ENCODE data around the gene GLG1. TPM values are rescaled to one million over a fixed set of nuclear protein-coding genes. Genes with fewer than 3 reads are reported as not detected.
A peak's percentile ranks its signal among the peaks of the same experiment; 100 is the strongest.

GLG1 gene
- total RNA-seq, 1 experiment from 2014 or later = 237 TPM

DNA sequence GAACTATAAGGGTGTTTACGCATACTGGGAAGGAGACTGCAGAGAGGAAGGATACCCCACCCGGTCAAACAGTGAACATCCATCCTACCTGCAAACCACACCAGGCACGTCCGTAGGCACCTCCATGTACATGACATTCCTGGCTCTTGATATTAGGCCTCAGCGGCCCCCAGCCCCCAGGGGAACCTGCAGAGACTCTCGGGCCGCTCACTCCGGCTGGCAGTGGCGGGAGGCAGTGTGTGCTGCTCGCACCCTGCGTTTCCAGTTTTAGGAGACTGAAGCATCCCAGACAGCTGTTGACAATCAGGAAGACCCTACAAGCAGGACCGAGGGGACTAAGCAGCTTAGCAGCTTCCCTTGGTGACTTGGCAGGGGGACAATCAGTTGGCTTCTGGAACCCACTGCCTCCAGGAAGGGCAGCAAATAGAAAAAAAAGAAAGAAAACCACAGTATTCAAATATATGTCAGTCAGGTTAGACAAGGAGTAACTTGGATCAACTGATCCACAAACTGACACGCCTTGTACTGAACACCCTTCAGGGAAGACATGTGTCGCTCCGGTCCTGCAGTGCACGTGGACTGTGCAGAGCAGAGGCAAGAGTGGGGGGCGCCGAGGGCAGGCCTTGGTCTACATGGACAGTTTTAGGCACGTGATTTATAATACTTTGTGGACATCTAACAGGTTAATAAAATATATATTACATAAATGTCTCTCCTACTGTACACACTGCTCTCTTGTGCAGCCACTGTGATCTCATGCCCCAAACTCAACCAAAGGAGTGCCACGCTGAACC, 155.8 kb downstream of the GLG1 start:
- DNase-seq (ENCODE audit: low read depth, low spot score) (no peak), ATAC-seq (no peak)
- Histone ChIP-seq H3K4me3 (replicated peaks in 1 of 2; ENCODE audit: low read depth in 1 of 2, low read length in 2 of 2) (no peak overlapping the region), H3K4me1 (ENCODE audit: control insufficient read depth in 1 of 2, insufficient read depth in 2 of 2, low read length in 2 of 2) (peaks cover 35 to 60% of the 10 kb centered on the region in 2 experiments), H3K9ac (ENCODE audit: low read length) (no peak overlapping the region), H3K79me2 (ENCODE audit: insufficient read depth, low read length) (0 out of 2 replicates have a peak, but pooled peaks cover 5% of the 10 kb centered on the region), H3K27me3 (ENCODE audit: insufficient read depth, low read length) (no peaks in the 10 kb centered on the region), H3K27ac (ENCODE audit: low read depth, low read length) (peak overlapping the region; percentile 74), H3K4me2 (ENCODE audit: low read length) (peak overlapping the region; percentile 63; the same call in 1 of the 2 replicates), H2AFZ (ENCODE audit: low read depth, low read length, poor library complexity, severe bottlenecking) (no peak overlapping the region), H3K36me3 (ENCODE audit: control insufficient read depth in 1 of 2, insufficient read depth in 2 of 2, low read length in 2 of 2) (peaks cover 16 to 28% of the 10 kb centered on the region in 2 experiments; a peak in 3 of 4 replicates), H3K9me2 (ENCODE audit: insufficient read depth) (no peaks in the 10 kb centered on the region), H3K9me3 (ENCODE audit: control insufficient read depth in 1 of 2, insufficient read depth in 1 of 2, low read depth in 1 of 2, low read length in 2 of 2) (no peaks in the 10 kb centered on the region), H4K20me1 (ENCODE audit: insufficient read depth) (no peaks in the 10 kb centered on the region)
- intact Hi-C loops (cut with micrococcal nuclease) = no loop called here
- ChIA-PET CTCF (no interaction called here), RAD21 (ENCODE audit: low non-redundant PET in 1 of 2, low total read pairs in 2 of 2, uncharacterized antibody in 2 of 2, unreplicated experiment in 2 of 2) (no interaction called here), POLR2A (no interaction called here)
- TF ChIP-seq POLR2A (IDR thresholded peaks at IDR 0.05; ENCODE audit: borderline replicate concordance, extremely low read depth, insufficient read depth, insufficient read length) = no peak
- TF ChIP-seq EGR1 (IDR thresholded peaks at IDR 0.05; ENCODE audit: low read depth) = no peak
- TF ChIP-seq RAD21 (IDR thresholded peaks at IDR 0.05; ENCODE audit: low read depth) = no peak
- TF ChIP-seq CBX3 (IDR thresholded peaks at IDR 0.05; ENCODE audit: low read depth) = no peak
- no peak for TF ChIP-seq EZH2 (IDR thresholded peaks at IDR 0.05)
- TF ChIP-seq YY1 (IDR thresholded peaks at IDR 0.05; ENCODE audit: extremely low read depth, insufficient replicate concordance, low read depth, low read length) = no peak
- no peak for TF ChIP-seq SP1 (IDR thresholded peaks at IDR 0.05; ENCODE audit: low read depth)
- TF ChIP-seq ELF1 (IDR thresholded peaks at IDR 0.05; ENCODE audit: borderline replicate concordance, low read depth) = no peak
- TF ChIP-seq ZFX (IDR thresholded peaks at IDR 0.05) = no peak
- no peak for TF ChIP-seq SRF (IDR thresholded peaks at IDR 0.05; ENCODE audit: low read depth)
- TF ChIP-seq ZNF274 (IDR thresholded peaks at IDR 0.05; ENCODE audit: low read depth, low read length) = no peak
- TF ChIP-seq TCF7L2 (IDR thresholded peaks at IDR 0.05; ENCODE audit: borderline replicate concordance, extremely low read depth, insufficient read depth, insufficient read length) = no peak
- no peak for TF ChIP-seq CEBPB (IDR thresholded peaks at IDR 0.05; ENCODE audit: low read depth)
- TF ChIP-seq SIN3A (IDR thresholded peaks at IDR 0.05; ENCODE audit: low read depth) = no peak
- TF ChIP-seq, protein P1, sequence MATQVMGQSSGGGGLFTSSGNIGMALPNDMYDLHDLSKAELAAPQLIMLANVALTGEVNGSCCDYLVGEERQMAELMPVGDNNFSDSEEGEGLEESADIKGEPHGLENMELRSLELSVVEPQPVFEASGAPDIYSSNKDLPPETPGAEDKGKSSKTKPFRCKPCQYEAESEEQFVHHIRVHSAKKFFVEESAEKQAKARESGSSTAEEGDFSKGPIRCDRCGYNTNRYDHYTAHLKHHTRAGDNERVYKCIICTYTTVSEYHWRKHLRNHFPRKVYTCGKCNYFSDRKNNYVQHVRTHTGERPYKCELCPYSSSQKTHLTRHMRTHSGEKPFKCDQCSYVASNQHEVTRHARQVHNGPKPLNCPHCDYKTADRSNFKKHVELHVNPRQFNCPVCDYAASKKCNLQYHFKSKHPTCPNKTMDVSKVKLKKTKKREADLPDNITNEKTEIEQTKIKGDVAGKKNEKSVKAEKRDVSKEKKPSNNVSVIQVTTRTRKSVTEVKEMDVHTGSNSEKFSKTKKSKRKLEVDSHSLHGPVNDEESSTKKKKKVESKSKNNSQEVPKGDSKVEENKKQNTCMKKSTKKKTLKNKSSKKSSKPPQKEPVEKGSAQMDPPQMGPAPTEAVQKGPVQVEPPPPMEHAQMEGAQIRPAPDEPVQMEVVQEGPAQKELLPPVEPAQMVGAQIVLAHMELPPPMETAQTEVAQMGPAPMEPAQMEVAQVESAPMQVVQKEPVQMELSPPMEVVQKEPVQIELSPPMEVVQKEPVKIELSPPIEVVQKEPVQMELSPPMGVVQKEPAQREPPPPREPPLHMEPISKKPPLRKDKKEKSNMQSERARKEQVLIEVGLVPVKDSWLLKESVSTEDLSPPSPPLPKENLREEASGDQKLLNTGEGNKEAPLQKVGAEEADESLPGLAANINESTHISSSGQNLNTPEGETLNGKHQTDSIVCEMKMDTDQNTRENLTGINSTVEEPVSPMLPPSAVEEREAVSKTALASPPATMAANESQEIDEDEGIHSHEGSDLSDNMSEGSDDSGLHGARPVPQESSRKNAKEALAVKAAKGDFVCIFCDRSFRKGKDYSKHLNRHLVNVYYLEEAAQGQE (IDR thresholded peaks at IDR 0.05; ENCODE audit: low read depth) = no peak
- BruUV-seq (replicated peaks) = no TSS peak
